HepG2 (cell line): ENCODE measurements around the gene XRN1. TPM values are rescaled to one million over a fixed set of nuclear protein-coding genes. Genes with fewer than 3 reads are reported as not detected.

Experiments used
- ARNTL ChIP-seq: sonication (generic); formaldehyde crosslinking; IDR thresholded peaks from 2 replicates; pipeline ENCODE4 v1.4.0; 2020; ENCODE audit warnings: mild to moderate bottlenecking, missing genetic modification reagents
- ATRX ChIP-seq: sonication (generic); formaldehyde crosslinking; IDR thresholded peaks from 2 replicates; pipeline ENCODE4 v1.4.0; 2020; ENCODE audit warnings: missing genetic modification reagents, borderline replicate concordance
- CEBPG ChIP-seq: IDR thresholded peaks from 2 replicates; pipeline ENCODE4 v1.6.1; 2016
- ETV6 ChIP-seq: sonication (generic); formaldehyde crosslinking; conservative IDR thresholded peaks from 2 replicates; pipeline ENCODE4 v1.4.0; 2020; ENCODE audit warnings: missing genetic modification reagents
- FOXO1 ChIP-seq: sonication (generic); formaldehyde crosslinking; IDR thresholded peaks from 2 replicates; pipeline ENCODE4 v1.4.0; 2020; ENCODE audit warnings: missing genetic modification reagents
- GTF2F1 ChIP-seq: fragments of 150-350 bp; IDR thresholded peaks from 2 replicates; pipeline ENCODE4 v1.6.1; 2014; ENCODE audit warnings: low read length
- HNF1B ChIP-seq: sonication (generic); formaldehyde crosslinking; IDR thresholded peaks from 2 replicates; pipeline ENCODE4 v1.5.1; 2020; ENCODE audit warnings: mild to moderate bottlenecking, moderate library complexity, missing genetic modification reagents
- HNRNPK ChIP-seq: fragments of 200-400 bp; formaldehyde crosslinking; IDR thresholded peaks from 2 replicates; pipeline ENCODE4 v1.6.1; 2018; ENCODE audit warnings: low read length, low read depth, moderate library complexity, mild to moderate bottlenecking; ENCODE audit not compliant: poor library complexity, severe bottlenecking
- HNRNPL ChIP-seq: fragments of 200-400 bp; formaldehyde crosslinking; IDR thresholded peaks from 2 replicates; pipeline ENCODE4 v1.6.1; 2017; ENCODE audit warnings: mild to moderate bottlenecking, low read depth, low read length
- JUND ChIP-seq: sonication (generic); formaldehyde crosslinking; IDR thresholded peaks from 2 replicates; pipeline ENCODE4 v1.8.0; 2022; ENCODE audit warnings: mild to moderate bottlenecking, missing genetic modification reagents
- KLF12 ChIP-seq: sonication (generic); formaldehyde crosslinking; IDR thresholded peaks from 2 replicates; pipeline ENCODE4 v1.4.0; 2020; ENCODE audit warnings: missing genetic modification reagents, borderline replicate concordance
- MEF2D ChIP-seq: sonication (generic); formaldehyde crosslinking; IDR thresholded peaks from 2 replicates; pipeline ENCODE4 v1.5.1; 2020; ENCODE audit warnings: mild to moderate bottlenecking, missing genetic modification reagents
- NBN ChIP-seq: fragments of 450-650 bp; conservative IDR thresholded peaks from 2 replicates; pipeline ENCODE4 v1.6.1; 2017
- PHF8 ChIP-seq: sonication (generic); formaldehyde crosslinking; IDR thresholded peaks from 2 replicates; pipeline ENCODE4 v1.5.0; 2020; ENCODE audit warnings: missing genetic modification reagents
- PREB ChIP-seq: sonication (generic); formaldehyde crosslinking; IDR thresholded peaks from 2 replicates; pipeline ENCODE4 v1.4.0; 2020; ENCODE audit warnings: missing genetic modification reagents
- RAD21 ChIP-seq: fragments of 450-650 bp; formaldehyde crosslinking; IDR thresholded peaks from 2 replicates; pipeline ENCODE4 v1.5.0; 2020; ENCODE audit warnings: mild to moderate bottlenecking
- SIX4 ChIP-seq: sonication (generic); formaldehyde crosslinking; IDR thresholded peaks from 2 replicates; pipeline ENCODE4 v1.4.0; 2020; ENCODE audit warnings: missing genetic modification reagents
- SOX5 ChIP-seq: IDR thresholded peaks from 2 replicates; pipeline ENCODE4 v1.6.1; 2016; ENCODE audit warnings: borderline replicate concordance
- TARDBP ChIP-seq: sonication (generic); formaldehyde crosslinking; IDR thresholded peaks from 2 replicates; pipeline ENCODE4 v1.8.0; 2022; ENCODE audit warnings: mild to moderate bottlenecking, missing genetic modification reagents
- THAP7 ChIP-seq: sonication (generic); formaldehyde crosslinking; IDR thresholded peaks from 2 replicates; pipeline ENCODE4 v1.8.1; 2023; ENCODE audit warnings: mild to moderate bottlenecking, missing genetic modification reagents
- THRA ChIP-seq: sonication (generic); formaldehyde crosslinking; IDR thresholded peaks from 2 replicates; pipeline ENCODE4 v1.4.0; 2020; ENCODE audit warnings: missing genetic modification reagents, borderline replicate concordance
- XBP1 ChIP-seq: sonication (generic); formaldehyde crosslinking; IDR thresholded peaks from 2 replicates; pipeline ENCODE4 v1.5.0; 2020; ENCODE audit warnings: missing genetic modification reagents
- ZBTB25 ChIP-seq: IDR thresholded peaks from 2 replicates; pipeline ENCODE4 v1.6.1; 2018; ENCODE audit warnings: missing genetic modification reagents
- ZC3H13 ChIP-seq: sonication (generic); formaldehyde crosslinking; IDR thresholded peaks from 2 replicates; pipeline ENCODE4 v1.8.1; 2023; ENCODE audit warnings: mild to moderate bottlenecking, missing genetic modification reagents, moderate library complexity
- ZNF225 ChIP-seq: sonication (generic); formaldehyde crosslinking; IDR thresholded peaks from 2 replicates; pipeline ENCODE4 v1.4.0; 2020; ENCODE audit warnings: mild to moderate bottlenecking, missing genetic modification reagents
- ZNF335 ChIP-seq: sonication (generic); formaldehyde crosslinking; IDR thresholded peaks from 2 replicates; pipeline ENCODE4 v1.4.0; 2020; ENCODE audit warnings: missing genetic modification reagents
- ZNF547 ChIP-seq: sonication (generic); formaldehyde crosslinking; IDR thresholded peaks from 2 replicates; pipeline ENCODE4 v1.5.1; 2020; ENCODE audit warnings: mild to moderate bottlenecking, missing genetic modification reagents
- ZNF816 ChIP-seq: sonication (generic); formaldehyde crosslinking; IDR thresholded peaks from 2 replicates; pipeline ENCODE4 v1.8.0; 2022; ENCODE audit warnings: missing genetic modification reagents, mild to moderate bottlenecking, borderline replicate concordance
- polyA plus RNA-seq, 8 experiments: library from polyadenylated mRNA; depleted of rRNA in 3 of 8; stranded (reverse) in 7 of 8; unstranded in 1 of 8; fragments of >200 nt; fragmentation: Illumina TruSeq in 4 of 8; extraction: Trizol in 4 of 8; gene quantifications; 2 replicates each; pipeline versions ENCODE4 v1.2.1 to v1.2.3, GENCODE V29; 2011 to 2016; ENCODE audit warnings: low read depth in 4 of 8, missing spikeins in 1 of 8, mixed read lengths in 1 of 8; ENCODE audit not compliant: insufficient read depth in 1 of 8
- total RNA-seq, 5 experiments: library from RNA; depleted of rRNA; stranded (reverse); fragments of >200 nt; fragmentation: Illumina TruSeq; extraction: Trizol; gene quantifications; 2 replicates each; pipeline ENCODE4 v1.2.3, GENCODE V29; 2016; ENCODE audit warnings: low read depth in 1 of 5

The XRN1 gene
- total and polyA plus RNA-seq, 2 of the 13 experiments (the other 11 are each of a cell fraction or from before 2014, with no cell fraction given) = 13.2 to 13.3 TPM

- TF ChIP-seq HNF1B (CRISPR knock-in tag) (0 out of 2 replicates have a peak, but pooled peaks have one; percentile 13), PREB (CRISPR knock-in tag) (no peak), NBN (no peak), SOX5 (CRISPR knock-in tag) (0 out of 2 replicates have a peak, but pooled peaks have one; percentile 32), ARNTL (CRISPR knock-in tag) (0 out of 2 replicates have a peak, but pooled peaks have one; percentile 55), GTF2F1 (no peak), SIX4 (CRISPR knock-in tag) (no peak), HNRNPK (no peak), JUND (CRISPR knock-in tag) (no peak), ATRX (no peak), ZBTB25 (CRISPR knock-in tag) (peak; percentile 56; the same call in 1 of the 2 replicates), THAP7 (CRISPR knock-in tag) (no peak), RAD21 (CRISPR knock-in tag) (peak; percentile 87), CEBPG (CRISPR knock-in tag) (peak; percentile 17; the same call in 1 of the 2 replicates), ZNF816 (CRISPR knock-in tag) (no peak), MEF2D (no peak), XBP1 (CRISPR knock-in tag) (no peak), ZNF335 (CRISPR knock-in tag) (0 out of 2 replicates have a peak, but pooled peaks have one; percentile 53), ZC3H13 (CRISPR knock-in tag) (no peak), HNRNPL (no peak), THRA (CRISPR knock-in tag) (peak; percentile 70), KLF12 (CRISPR knock-in tag) (no peak), FOXO1 (CRISPR knock-in tag) (peak; percentile 22; the same call in 1 of the 2 replicates), TARDBP (no peak), ZNF547 (no peak), ZNF225 (CRISPR knock-in tag) (no peak), PHF8 (CRISPR knock-in tag) (no peak), ETV6 (CRISPR knock-in tag) (no peak)
These were observed 167.8 kb downstream of the XRN1 start (continued) for GRCh38 chr3:142279965-142280590.
